ENCODE results near the gene TUBGCP2.
A peak's percentile ranks its signal among the peaks of the same experiment; 100 is the strongest.

The TUBGCP2 gene

GRCh38 chr10:133308421-133309099, at the start of gene TUBGCP2, which contains the start of gene ZNF511:
Gene TUBGCP2, minus strand, starts transcription at chr10:133308872. Its CDS starts 5,931 bp downstream, at chr10:133302941.
Gene ZNF511, plus strand, starts transcription at chr10:133308914. Its CDS starts 30 bp downstream, at chr10:133308944.
- peak; percentile 94 for DNase-seq

DNA sequence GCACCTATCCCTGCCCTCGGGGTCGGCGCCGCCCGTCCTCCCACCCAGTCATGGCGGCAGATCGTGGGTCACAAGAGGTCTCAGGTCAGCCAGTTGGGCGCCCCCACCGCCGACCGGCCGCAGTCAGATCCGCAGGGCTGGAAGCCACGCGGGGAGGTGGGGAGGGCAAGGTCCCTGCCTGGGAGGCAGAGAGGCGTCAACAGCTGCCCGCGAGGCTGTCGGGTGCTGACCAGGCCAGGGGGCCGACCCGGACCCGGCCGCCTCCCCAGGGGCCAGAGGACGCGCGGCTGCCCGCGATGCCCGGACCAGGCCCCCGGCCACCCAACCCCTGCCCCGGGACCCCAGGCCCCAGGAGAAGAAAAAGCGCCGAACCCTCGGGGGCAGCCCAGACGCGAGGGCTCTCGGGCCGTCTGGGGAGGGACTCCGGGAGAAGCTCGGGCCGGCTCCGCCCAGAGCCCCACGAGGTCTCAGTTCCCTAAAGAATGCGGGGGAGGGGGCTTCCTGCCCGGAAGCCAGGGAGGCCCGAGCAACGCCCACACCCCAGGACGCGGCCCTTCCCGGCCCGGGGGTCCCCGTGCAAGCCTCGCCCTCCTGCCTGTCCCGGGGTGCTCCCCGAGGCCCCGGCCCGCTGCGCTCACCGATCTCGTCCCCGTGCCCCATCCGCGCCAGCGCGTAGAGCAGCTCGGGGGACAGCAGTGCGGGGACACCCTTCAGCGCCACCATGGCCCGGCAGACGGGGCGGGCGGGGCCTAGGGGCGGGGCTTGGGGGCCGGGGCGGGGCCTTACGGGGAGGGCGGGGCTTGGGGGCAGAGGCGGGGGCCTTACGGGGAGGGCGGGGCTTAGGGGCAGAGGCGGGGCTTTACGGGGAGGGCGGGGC, 48.9 kb upstream of the TUBGCP2 start, which contains the start of gene FUOM:
Gene FUOM, minus strand, starts transcription at position 735 of the 877 bp plus-strand sequence. Its CDS starts 12 bp downstream, at position 723.
- DNase-seq, result peak; percentile 91

- DNase-seq, result no peak
These were observed 48.0 kb upstream of the TUBGCP2 start for GRCh38 chr10:133356549-133357284.

DNA sequence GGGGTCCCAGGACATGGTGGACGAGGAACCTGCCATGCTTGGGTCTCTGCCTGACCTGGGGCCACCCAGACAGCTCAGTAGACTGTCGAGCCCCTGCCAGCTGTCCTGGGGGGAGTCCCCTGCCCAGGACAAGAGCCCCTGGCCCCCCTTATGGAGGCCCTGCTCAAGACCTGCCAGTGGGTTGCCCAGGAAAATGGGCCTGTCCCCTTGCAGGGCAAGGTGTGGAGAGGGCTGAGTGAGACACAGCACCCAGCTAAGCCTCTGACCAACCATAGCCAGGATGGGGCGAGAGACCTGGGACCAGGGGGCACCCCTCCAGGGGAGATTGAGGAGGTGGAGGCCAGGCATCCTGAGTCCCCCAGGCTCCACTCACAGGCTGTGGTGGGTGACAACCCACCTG, 47.3 kb upstream of the TUBGCP2 start:
- DNase-seq, result no peak

GRCh38 chr10:133355266-133355665, 46.6 kb upstream of the TUBGCP2 start:
- no peak for DNase-seq

GRCh38 chr10:133354672-133355240, 46.1 kb upstream of the TUBGCP2 start:
- DNase-seq, result no peak

DNA sequence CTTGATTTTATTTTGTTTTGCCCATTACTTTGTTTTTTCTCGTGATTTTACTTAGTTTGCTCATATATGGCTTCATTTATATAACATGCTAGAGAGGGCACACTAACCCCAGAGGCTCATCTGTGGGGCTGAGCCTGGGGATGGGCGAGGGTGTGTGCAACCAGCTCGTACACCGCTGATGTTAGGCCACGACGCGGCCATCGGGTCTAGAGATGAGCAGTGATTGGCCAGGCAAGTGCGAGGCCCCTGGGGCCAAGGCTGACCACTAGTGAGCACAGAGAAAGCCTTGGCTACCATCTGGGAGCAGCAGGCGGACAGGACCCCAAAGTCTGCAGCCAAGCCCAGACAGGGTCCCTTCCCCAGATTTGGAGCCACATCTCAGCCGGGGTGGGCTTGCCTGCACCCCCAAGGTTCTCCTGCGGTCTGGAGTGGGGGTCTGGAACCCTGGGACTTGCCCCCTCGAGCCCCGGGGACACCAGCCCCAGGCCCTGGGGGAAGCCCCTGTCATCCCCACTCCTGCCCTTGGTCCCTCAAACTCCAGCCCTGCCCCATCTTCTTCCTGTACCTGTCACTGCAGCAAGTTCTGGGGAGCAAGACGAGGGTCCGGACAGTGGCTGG, 45.4 kb upstream of the TUBGCP2 start:
- no peak for DNase-seq

DNA sequence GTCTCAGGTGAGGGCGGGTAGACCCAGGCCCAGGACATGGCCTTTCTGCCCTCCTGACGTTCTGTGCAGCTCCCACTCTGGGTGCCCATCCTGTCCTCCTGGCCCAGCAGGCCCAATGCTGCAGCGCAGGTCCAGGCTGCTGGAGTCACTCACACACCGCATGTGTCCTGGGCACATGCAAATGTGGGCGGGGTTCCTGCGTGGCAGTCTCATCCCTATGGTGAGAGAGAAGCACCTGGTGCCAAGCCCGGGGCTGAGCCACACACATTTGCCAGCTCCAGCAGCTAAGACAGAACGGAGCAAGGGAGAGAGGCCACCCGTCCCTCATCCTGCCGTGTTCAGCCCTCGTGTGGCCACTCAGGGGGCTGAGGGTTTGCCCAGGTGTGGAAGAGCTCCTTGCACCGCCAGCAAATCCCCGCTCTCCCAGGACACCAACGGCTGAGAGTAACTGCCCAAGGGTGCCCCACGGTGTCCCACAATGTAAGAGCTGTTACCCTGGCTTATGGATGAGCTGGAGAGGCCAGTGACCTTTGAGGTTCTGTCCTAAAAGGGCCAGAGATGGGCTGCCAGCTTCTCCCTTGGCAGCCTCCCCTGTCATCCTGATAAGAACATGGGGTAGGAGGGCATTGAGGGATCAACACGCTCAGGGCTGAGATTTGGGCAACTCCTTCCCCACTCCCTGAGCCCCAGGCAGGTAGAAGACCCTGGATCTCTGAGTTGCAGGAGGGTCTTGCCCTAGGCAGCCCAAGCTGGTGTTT, 44.7 kb upstream of the TUBGCP2 start:
- DNase-seq, result no peak

- DNase-seq, result no peak
These were observed 43.0 kb upstream of the TUBGCP2 start for GRCh38 chr10:133351408-133352318.

DNA sequence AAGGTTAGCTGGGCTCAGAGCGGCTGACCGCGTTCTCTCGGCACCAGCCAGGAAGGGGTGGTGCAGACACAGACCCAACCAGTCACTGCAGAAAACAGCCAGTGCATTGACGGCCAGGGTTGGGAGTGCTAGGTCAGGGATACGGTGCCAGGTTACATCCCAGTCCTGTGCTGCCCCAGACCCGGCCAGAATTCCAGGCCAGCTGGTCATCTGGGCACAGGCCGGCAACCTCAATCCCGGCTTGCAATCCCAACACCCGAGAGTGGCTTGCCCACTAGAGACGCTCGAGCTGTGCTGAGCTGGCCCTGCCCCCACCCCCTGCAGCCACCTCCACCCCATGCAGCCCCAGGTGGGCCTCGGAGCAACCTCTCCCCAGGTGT, 42.3 kb upstream of the TUBGCP2 start:
- no peak for DNase-seq

- no peak for DNase-seq
These were observed 41.7 kb upstream of the TUBGCP2 start for GRCh38 chr10:133350283-133350949.

GRCh38 chr10:133349577-133350011, 40.9 kb upstream of the TUBGCP2 start:
- no peak for DNase-seq

DNA sequence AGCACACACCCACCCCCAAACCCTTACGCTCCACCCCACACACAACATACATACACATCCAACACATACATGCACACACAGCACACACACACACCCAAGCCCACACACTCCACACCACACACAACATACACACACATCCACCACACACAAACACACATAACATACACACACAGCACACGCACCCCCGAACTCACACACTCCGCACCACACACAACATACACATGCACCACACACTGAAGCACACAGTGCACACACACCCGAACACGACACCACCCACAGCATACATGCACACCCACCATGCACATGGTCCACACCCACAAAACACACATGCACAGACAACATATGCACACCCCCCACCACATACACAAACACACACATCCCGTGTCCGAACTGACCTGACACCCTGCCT, 40.5 kb upstream of the TUBGCP2 start:
- DNase-seq, result no peak

GRCh38 chr10:133347710-133348517, 39.2 kb upstream of the TUBGCP2 start:
- no peak for DNase-seq

DNA sequence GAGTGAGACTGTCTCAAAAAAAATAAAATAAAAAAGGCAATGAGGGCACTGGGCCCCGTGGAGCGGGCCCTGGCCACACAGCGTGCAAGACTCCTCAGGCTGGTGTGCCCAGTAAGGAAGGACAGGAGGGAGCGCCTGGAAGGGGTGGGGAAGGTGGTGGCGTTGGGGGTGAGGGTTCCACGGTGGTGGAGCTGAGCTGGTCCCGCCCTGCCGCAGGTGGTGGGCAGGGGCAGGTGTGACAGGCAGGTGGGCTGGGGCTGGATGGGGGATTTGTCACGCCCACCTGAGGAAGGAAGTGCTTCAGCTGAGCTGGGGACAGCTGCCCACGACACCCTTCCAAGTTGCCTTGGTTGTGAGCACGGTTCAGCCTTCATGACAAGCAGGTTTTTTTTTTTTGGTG, 37.7 kb upstream of the TUBGCP2 start:
- DNase-seq, result no peak

- DNase-seq, result no peak
These were observed 35.6 kb upstream of the TUBGCP2 start for GRCh38 chr10:133344236-133344635.

DNA sequence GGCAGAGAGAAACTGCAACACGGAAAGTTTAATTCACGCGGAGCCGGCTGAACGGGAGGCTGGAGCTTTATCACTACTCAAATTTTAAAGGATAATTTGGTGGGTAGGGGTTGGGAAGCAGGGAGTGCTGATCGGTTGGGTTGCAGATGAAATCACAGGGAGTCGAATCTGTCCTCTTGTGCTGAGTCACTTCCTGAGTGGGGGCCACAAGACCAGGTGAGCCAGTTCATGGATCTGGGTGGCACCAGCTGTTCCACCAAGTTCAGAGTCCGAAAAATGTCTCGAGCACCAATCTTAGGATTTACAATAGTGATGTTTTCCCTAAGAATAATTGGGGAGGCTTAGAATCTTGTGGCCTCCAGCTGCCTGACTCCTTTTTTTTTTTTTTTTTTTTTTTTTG, 34.9 kb upstream of the TUBGCP2 start:
- DNase-seq, result no peak

GRCh38 chr10:133342942-133343341, 34.3 kb upstream of the TUBGCP2 start:
- no peak for DNase-seq

- DNase-seq, result no peak
These were observed 33.3 kb upstream of the TUBGCP2 start for GRCh38 chr10:133341983-133342382.

Data from OCI-M1 (cell line).